Calu3 (cell line): ENCODE data around the gene PKM. TPM values are rescaled to one million over a fixed set of nuclear protein-coding genes. Genes with fewer than 3 reads are reported as not detected.
"Not testable (repeated sequence)": the region's sequence is repeated elsewhere in the genome, so short reads cannot be mapped to it uniquely, and the experiment has no call there.

Experiments
- BruUV-seq: library from RNA; stranded (reverse); fragments of 400-500 nt; replicated peaks from 2 replicates; lab custom pipeline; 2021; lab: Mats Ljungman, UMichigan
- CTCF ChIA-PET: fragments of 300-600 bp; sonication (Branson Sonifier 250); formaldehyde crosslinking; loops from one replicate; lab custom pipeline; 2022; ENCODE audit warnings: antibody characterized with exemption; lab: Charles Lee
- DNase-seq: peaks from one replicate; pipeline ENCODE4 v3.0.0; 2022
- H3K27ac Mint-ChIP-seq: one replicate; pipeline ENCODE4 v1.8.0; 2022; ENCODE audit warnings: mixed read lengths; ENCODE audit not compliant: unreplicated experiment
- H3K27me3 Mint-ChIP-seq: one replicate; pipeline ENCODE4 v1.8.0; 2022; ENCODE audit warnings: mixed read lengths; ENCODE audit not compliant: unreplicated experiment
- H3K36me3 Mint-ChIP-seq: one replicate; pipeline ENCODE4 v1.8.0; 2022; ENCODE audit warnings: mild to moderate bottlenecking, moderate library complexity, mixed read lengths; ENCODE audit not compliant: insufficient read depth, unreplicated experiment
- H3K4me1 Mint-ChIP-seq: one replicate; pipeline ENCODE4 v1.8.0; 2022; ENCODE audit warnings: mild to moderate bottlenecking, low read depth, mixed read lengths; ENCODE audit not compliant: unreplicated experiment
- H3K4me3 Mint-ChIP-seq: one replicate; pipeline ENCODE4 v1.8.0; 2022; ENCODE audit warnings: mild to moderate bottlenecking, low read depth, moderate library complexity, mixed read lengths; ENCODE audit not compliant: unreplicated experiment
- H3K9me3 Mint-ChIP-seq: one replicate; pipeline ENCODE4 v1.8.0; 2022; ENCODE audit warnings: low read depth, mixed read lengths; ENCODE audit not compliant: unreplicated experiment
- CTCF ChIP-seq: fragments of 200-600 bp; IDR thresholded peaks from one replicate; pipeline ENCODE4 v1.8.0; 2022; ENCODE audit warnings: antibody characterized with exemption; ENCODE audit not compliant: unreplicated experiment
- intact Hi-C: fragments of 100-400 bp; cut with micrococcal nuclease; formaldehyde crosslinking; loops from one replicate; pipeline ENCODE4 v1.10.0; 2022; ENCODE audit not compliant: unreplicated experiment
- total RNA-seq: library from RNA; stranded (reverse); gene quantifications from 2 replicates; pipeline ENCODE4 v1.2.3, GENCODE V29; 2022

PKM gene
- total RNA-seq, 1 experiment from 2014 or later = 1,922 TPM

GRCh38 chr15:72173401-72173800, 57.6 kb downstream of the PKM start:
- no peak for DNase-seq
- intact Hi-C loops = no loop called here
- BruUV-seq = no TSS peak
- Mint-ChIP-seq H3K36me3 (no peaks in the 10 kb centered on the region), H3K4me3 (no peak overlapping the region), H3K27me3 (peaks cover 26% of the 10 kb centered on the region), H3K27ac (no peak overlapping the region), H3K4me1 (peaks cover 7% of the 10 kb centered on the region), H3K9me3 (no peaks in the 10 kb centered on the region)
- CTCF ChIA-PET = interaction anchor here (0.7 kb wide), 1 partner anchor 33 kb away, joined by 6 read pairs; no protein-coding TSS in a partner anchor
- no peak for TF ChIP-seq CTCF

GRCh38 chr15:72172796-72173195, 58.2 kb downstream of the PKM start:
- H3K27ac Mint-ChIP-seq = no peak overlapping the region
- no TSS peak for BruUV-seq

GRCh38 chr15:72171978-72172377, 59.0 kb downstream of the PKM start:
- H3K4me3 Mint-ChIP-seq, intact Hi-C loops, H3K27ac Mint-ChIP-seq, H3K9me3 Mint-ChIP-seq, BruUV-seq, DNase-seq: not testable (repeated sequence)
- CTCF ChIA-PET = interaction anchor here (0.6 to 0.7 kb wide), 2 partner anchors 18 to 1879 kb away, joined by 4 to 12 read pairs; no protein-coding TSS in a partner anchor
- Mint-ChIP-seq H3K4me1 (peaks cover 15% of the 10 kb centered on the region), H3K36me3 (peaks cover 10% of the 10 kb centered on the region), H3K27me3 (peaks cover 26% of the 10 kb centered on the region)

More at GRCh38 chr15:72172796-72173195, 58.2 kb downstream of the PKM start:
- Mint-ChIP-seq H3K27me3 (peaks cover 26% of the 10 kb centered on the region), H3K4me3 (no peak overlapping the region), H3K9me3 (no peaks in the 10 kb centered on the region), H3K4me1 (peaks cover 13% of the 10 kb centered on the region), H3K36me3 (peaks cover 4% of the 10 kb centered on the region)
- TF ChIP-seq CTCF = no peak
- DNase-seq = no peak
- intact Hi-C loops = no loop called here
- CTCF ChIA-PET = no interaction called here

- H3K27me3 Mint-ChIP-seq = peaks cover 19% of the 10 kb centered on the region
- no TSS peak for BruUV-seq
Observed at GRCh38 chr15:72170691-72171090, 60.3 kb downstream of the PKM start.

More at GRCh38 chr15:72170691-72171090, 60.3 kb downstream of the PKM start:
- CTCF ChIA-PET = no interaction called here
- peaks cover 15% of the 10 kb centered on the region for H3K4me1 Mint-ChIP-seq
- DNase-seq = no peak
- no peaks in the 10 kb centered on the region for H3K9me3 Mint-ChIP-seq
- intact Hi-C loops = no loop called here
- TF ChIP-seq CTCF = no peak
- H3K36me3 Mint-ChIP-seq = peaks cover 10% of the 10 kb centered on the region
- H3K27ac Mint-ChIP-seq = no peak overlapping the region
- H3K4me3 Mint-ChIP-seq = no peak overlapping the region
